ENCODE data around the gene C10orf120. TPM values are rescaled to one million over a fixed set of nuclear protein-coding genes. Genes with fewer than 3 reads are reported as not detected.

C10orf120 gene
- total RNA-seq, 1 experiment from 2014 or later = not detected

DNA sequence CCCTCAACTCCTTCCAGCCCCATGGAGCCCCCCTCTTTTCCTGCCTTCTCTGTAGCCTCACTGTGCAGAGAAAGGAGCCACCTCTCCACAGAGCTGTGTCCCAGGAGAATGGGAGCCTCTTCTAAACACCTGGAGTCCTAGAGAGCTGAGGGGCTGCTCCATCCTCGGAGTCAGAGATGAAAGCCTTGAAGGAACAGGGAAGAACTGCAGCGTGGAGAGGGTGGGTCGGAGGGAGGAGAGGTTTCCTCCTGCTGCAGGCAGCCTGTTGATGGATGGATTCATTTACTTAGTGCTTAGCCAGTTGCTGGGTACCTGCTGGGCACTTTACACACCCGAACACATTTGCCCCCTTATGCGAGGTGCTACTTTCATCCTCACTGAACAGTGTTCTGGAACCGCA is 39.0 kb downstream of the C10orf120 start:
- Mint-ChIP-seq H3K4me3 (ENCODE audit: low read depth, unreplicated experiment) (no peak overlapping the region), H3K27me3 (ENCODE audit: unreplicated experiment) (peaks cover 84% of the 10 kb centered on the region), H3K27ac (ENCODE audit: unreplicated experiment) (no peak overlapping the region), H3K36me3 (ENCODE audit: insufficient read depth, unreplicated experiment) (no peaks in the 10 kb centered on the region), H3K4me1 (ENCODE audit: low read depth, unreplicated experiment) (no peaks in the 10 kb centered on the region), H3K9me3 (ENCODE audit: low read depth, unreplicated experiment) (no peaks in the 10 kb centered on the region)
- BruUV-seq (replicated peaks) = no TSS peak
- CTCF ChIA-PET = no interaction called here
- TF ChIP-seq, protein P1, sequence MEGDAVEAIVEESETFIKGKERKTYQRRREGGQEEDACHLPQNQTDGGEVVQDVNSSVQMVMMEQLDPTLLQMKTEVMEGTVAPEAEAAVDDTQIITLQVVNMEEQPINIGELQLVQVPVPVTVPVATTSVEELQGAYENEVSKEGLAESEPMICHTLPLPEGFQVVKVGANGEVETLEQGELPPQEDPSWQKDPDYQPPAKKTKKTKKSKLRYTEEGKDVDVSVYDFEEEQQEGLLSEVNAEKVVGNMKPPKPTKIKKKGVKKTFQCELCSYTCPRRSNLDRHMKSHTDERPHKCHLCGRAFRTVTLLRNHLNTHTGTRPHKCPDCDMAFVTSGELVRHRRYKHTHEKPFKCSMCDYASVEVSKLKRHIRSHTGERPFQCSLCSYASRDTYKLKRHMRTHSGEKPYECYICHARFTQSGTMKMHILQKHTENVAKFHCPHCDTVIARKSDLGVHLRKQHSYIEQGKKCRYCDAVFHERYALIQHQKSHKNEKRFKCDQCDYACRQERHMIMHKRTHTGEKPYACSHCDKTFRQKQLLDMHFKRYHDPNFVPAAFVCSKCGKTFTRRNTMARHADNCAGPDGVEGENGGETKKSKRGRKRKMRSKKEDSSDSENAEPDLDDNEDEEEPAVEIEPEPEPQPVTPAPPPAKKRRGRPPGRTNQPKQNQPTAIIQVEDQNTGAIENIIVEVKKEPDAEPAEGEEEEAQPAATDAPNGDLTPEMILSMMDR (IDR thresholded peaks at IDR 0.05; ENCODE audit: unreplicated experiment) = no peak
- DNase-seq = no peak
- intact Hi-C loops (cut with micrococcal nuclease; ENCODE audit: unreplicated experiment) = no loop called here

DNA sequence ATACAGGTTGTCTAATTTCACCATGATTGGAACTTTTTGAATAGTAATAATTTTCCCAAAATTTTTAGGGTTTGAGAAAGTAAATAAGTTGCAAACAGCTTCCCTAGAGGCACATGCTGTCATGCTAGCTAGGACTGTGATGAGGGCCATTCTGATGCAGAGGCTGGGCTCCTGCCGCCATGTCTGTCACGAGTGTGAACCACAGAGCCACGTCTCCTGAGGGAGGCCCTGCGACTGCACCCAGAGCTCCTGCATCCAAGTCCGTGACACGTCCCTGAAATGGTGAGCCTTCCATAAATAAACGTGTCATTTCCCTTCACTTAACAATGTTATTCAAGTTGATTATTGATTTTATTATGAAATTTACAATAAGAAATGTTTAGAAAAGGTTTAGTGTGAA is 40.0 kb downstream of the C10orf120 start:
- no peaks in the 10 kb centered on the region for H3K36me3 Mint-ChIP-seq (ENCODE audit: insufficient read depth, unreplicated experiment)
- CTCF ChIA-PET = no interaction called here
- H3K4me3 Mint-ChIP-seq (ENCODE audit: low read depth, unreplicated experiment) = no peak overlapping the region
- H3K27me3 Mint-ChIP-seq (ENCODE audit: unreplicated experiment) = peaks cover 84% of the 10 kb centered on the region
- no peak overlapping the region for H3K27ac Mint-ChIP-seq (ENCODE audit: unreplicated experiment)
- H3K9me3 Mint-ChIP-seq (ENCODE audit: low read depth, unreplicated experiment) = no peaks in the 10 kb centered on the region
- DNase-seq = no peak
- no peaks in the 10 kb centered on the region for H3K4me1 Mint-ChIP-seq (ENCODE audit: low read depth, unreplicated experiment)
- intact Hi-C loops (cut with micrococcal nuclease; ENCODE audit: unreplicated experiment) = no loop called here
- TF ChIP-seq, protein P1 (IDR thresholded peaks at IDR 0.05; ENCODE audit: unreplicated experiment) = no peak
- no TSS peak for BruUV-seq (replicated peaks)

DNA sequence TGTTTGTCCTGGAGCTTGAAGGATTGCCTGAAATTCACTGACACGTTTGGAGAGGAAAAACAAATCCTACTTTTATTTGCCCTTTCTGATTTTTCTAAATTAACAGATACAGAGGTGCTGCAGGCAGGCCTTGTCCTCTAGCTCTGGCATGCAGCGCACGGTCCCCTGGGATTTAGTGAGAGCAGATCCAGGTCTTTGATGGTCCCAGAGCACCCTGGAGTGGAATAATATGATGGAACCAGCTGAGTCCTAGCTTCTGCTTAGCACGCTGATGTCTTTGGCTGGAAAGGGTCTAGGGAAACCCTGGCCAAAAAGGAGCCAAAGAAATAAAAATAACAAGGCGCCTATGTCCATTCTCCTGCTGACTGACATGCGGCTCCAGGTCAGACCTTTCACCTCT is 40.5 kb downstream of the C10orf120 start:
- intact Hi-C loops (cut with micrococcal nuclease; ENCODE audit: unreplicated experiment) = no loop called here
- Mint-ChIP-seq H3K4me1 (ENCODE audit: low read depth, unreplicated experiment) (no peaks in the 10 kb centered on the region), H3K36me3 (ENCODE audit: insufficient read depth, unreplicated experiment) (no peaks in the 10 kb centered on the region), H3K27ac (ENCODE audit: unreplicated experiment) (no peak overlapping the region), H3K4me3 (ENCODE audit: low read depth, unreplicated experiment) (no peak overlapping the region), H3K27me3 (ENCODE audit: unreplicated experiment) (peaks cover 84% of the 10 kb centered on the region), H3K9me3 (ENCODE audit: low read depth, unreplicated experiment) (no peaks in the 10 kb centered on the region)
- TF ChIP-seq, protein P1 (IDR thresholded peaks at IDR 0.05; ENCODE audit: unreplicated experiment) = no peak
- no peak for DNase-seq
- CTCF ChIA-PET = no interaction called here
- BruUV-seq (replicated peaks) = no TSS peak

DNA sequence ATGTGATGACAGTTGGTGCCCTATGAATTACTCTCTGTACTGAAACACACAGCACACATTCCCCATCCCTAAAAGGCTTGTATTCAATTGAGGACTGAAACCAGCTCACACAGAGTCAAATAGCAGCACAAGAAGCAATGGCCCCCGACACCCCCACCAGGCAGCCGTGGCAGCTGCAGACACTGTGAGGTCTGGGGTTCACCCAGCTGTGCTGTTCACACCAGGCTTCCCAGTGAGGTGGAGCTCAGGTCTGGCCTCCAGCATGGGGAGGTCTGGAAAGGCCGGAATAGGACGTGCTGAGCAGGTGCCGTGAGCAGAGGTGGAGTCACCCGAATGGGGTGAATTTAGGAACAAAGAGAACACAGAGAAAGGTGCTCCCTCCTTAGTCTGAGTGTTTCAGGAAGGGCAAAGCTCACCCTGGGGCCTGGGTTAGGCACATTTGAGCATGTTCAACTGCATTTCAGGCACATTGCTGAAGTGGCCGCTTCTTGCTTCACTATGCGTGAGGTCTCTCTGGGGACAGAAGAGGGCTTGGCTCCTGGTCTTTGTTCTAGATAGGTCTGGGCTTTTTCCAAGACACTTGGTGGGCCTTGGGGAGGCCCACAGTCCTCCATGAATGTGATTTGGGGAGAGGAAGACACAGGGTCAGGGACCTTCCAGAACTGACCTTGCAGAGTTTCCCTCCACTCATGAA is 41.1 kb downstream of the C10orf120 start:
- H3K27me3 Mint-ChIP-seq (ENCODE audit: unreplicated experiment) = peaks cover 84% of the 10 kb centered on the region
- no peak for DNase-seq

More for the DNA sequence above, 41.1 kb downstream of the C10orf120 start:
- Mint-ChIP-seq H3K4me1 (ENCODE audit: low read depth, unreplicated experiment) (no peaks in the 10 kb centered on the region), H3K9me3 (ENCODE audit: low read depth, unreplicated experiment) (no peaks in the 10 kb centered on the region), H3K36me3 (ENCODE audit: insufficient read depth, unreplicated experiment) (no peaks in the 10 kb centered on the region), H3K27ac (ENCODE audit: unreplicated experiment) (no peak overlapping the region), H3K4me3 (ENCODE audit: low read depth, unreplicated experiment) (no peak overlapping the region)
- TF ChIP-seq, protein P1 (IDR thresholded peaks at IDR 0.05; ENCODE audit: unreplicated experiment) = no peak
- CTCF ChIA-PET = no interaction called here
- intact Hi-C loops (cut with micrococcal nuclease; ENCODE audit: unreplicated experiment) = no loop called here
- BruUV-seq (replicated peaks) = no TSS peak

Measured in Calu3 (cell line).